PC-3 (cell line): ENCODE measurements around the gene PSMB5.

ENCODE experiments used
- CTCF ChIP-seq: fragments of 300-600 bp; sonication (generic); conservative IDR thresholded peaks from 2 replicates; pipeline ENCODE4 v1.5.1; 2017; ENCODE audit warnings: antibody characterized with exemption, low read depth, mild to moderate bottlenecking, low read length
- EZH2 ChIP-seq: fragments of 300-600 bp; sonication (generic); IDR thresholded peaks from one replicate; pipeline ENCODE4 v1.6.1; 2017; ENCODE audit warnings: antibody characterized with exemption, mild to moderate bottlenecking, low read length; ENCODE audit not compliant: unreplicated experiment

- no peak for TF ChIP-seq CTCF
- TF ChIP-seq EZH2, result no peak
These were observed 31.7 kb upstream of the PSMB5 start for GRCh38 chr14:23066368-23066767.
